H9 (cell line): ENCODE data around the gene DPM3. TPM values are rescaled to one million over a fixed set of nuclear protein-coding genes. Genes with fewer than 3 reads are reported as not detected.
"Not testable (repeated sequence)": the region's sequence is repeated elsewhere in the genome, so short reads cannot be mapped to it uniquely, and the experiment has no call there.

Source experiments
- DNase-seq: peaks from one replicate; pipeline ENCODE4 v3.0.0-alpha.2; 2017
- H2AFZ ChIP-seq: one replicate; pipeline ENCODE4 v1.6.1; 2013; ENCODE audit warnings: mild to moderate bottlenecking, low read length, control low read depth, moderate library complexity
- H2AK5ac ChIP-seq: 2 replicates; pipeline ENCODE4 v1.6.1; 2013; ENCODE audit warnings: low read length, control low read depth, mixed read lengths; ENCODE audit not compliant: insufficient read length
- H2BK120ac ChIP-seq: one replicate; pipeline ENCODE4 v1.6.1; 2013; ENCODE audit warnings: low read depth, mild to moderate bottlenecking, low read length, control low read depth, inconsistent platforms; ENCODE audit not compliant: poor library complexity, severe bottlenecking
- H2BK12ac ChIP-seq: 2 replicates; pipeline ENCODE4 v1.6.1; 2013; ENCODE audit warnings: low read length, control low read depth, mixed read lengths, low read depth; ENCODE audit not compliant: insufficient read length
- H2BK15ac ChIP-seq: 2 replicates; pipeline ENCODE4 v1.6.1; 2013; ENCODE audit warnings: low read depth, low read length, control low read depth
- H2BK20ac ChIP-seq: one replicate; pipeline ENCODE4 v1.6.1; 2013; ENCODE audit warnings: low read depth, mild to moderate bottlenecking, low read length, control low read depth, inconsistent platforms; ENCODE audit not compliant: poor library complexity, severe bottlenecking
- H2BK5ac ChIP-seq: 2 replicates; pipeline ENCODE4 v1.6.1; 2013; ENCODE audit warnings: low read length, control low read depth, mixed read lengths; ENCODE audit not compliant: insufficient read length
- H3K14ac ChIP-seq: 2 replicates; pipeline ENCODE4 v1.6.1; 2013; ENCODE audit warnings: low read length, control low read depth; ENCODE audit not compliant: insufficient read depth
- H3K18ac ChIP-seq: 2 replicates; pipeline ENCODE4 v1.6.1; 2013; ENCODE audit warnings: low read depth, mild to moderate bottlenecking, mixed read lengths, low read length, control low read depth; ENCODE audit not compliant: insufficient read length
- H3K23ac ChIP-seq: 2 replicates; pipeline ENCODE4 v1.6.1; 2013; ENCODE audit warnings: low read length, control low read depth, mixed read lengths, low read depth; ENCODE audit not compliant: insufficient read length
- H3K23me2 ChIP-seq: 2 replicates; pipeline ENCODE4 v1.6.1; 2013; ENCODE audit warnings: low read depth, mild to moderate bottlenecking, mixed read lengths, low read length, control low read depth; ENCODE audit not compliant: insufficient read length, poor library complexity, severe bottlenecking
- H3K27ac ChIP-seq: 2 replicates; pipeline ENCODE4 v1.5.1; 2013; ENCODE audit warnings: low read length, control low read depth, mixed read lengths, low read depth; ENCODE audit not compliant: insufficient read length
- H3K27me3 ChIP-seq: 2 replicates; pipeline ENCODE4 v1.6.1; 2013; ENCODE audit warnings: low read length, control low read depth, inconsistent platforms; ENCODE audit not compliant: insufficient read depth
- H3K4ac ChIP-seq: 2 replicates; pipeline ENCODE4 v1.6.1; 2013; ENCODE audit warnings: low read depth, mild to moderate bottlenecking, control low read depth, inconsistent platforms, low read length, moderate library complexity
- H3K4me1 ChIP-seq: 2 replicates; pipeline ENCODE4 v1.6.1; 2013; ENCODE audit warnings: low read length, control low read depth, inconsistent platforms; ENCODE audit not compliant: insufficient read depth
- H3K4me2 ChIP-seq: 2 replicates; pipeline ENCODE4 v1.6.1; 2013; ENCODE audit warnings: low read length, control low read depth, mixed read lengths; ENCODE audit not compliant: insufficient read length, insufficient read depth
- H3K56ac ChIP-seq: 2 replicates; pipeline ENCODE4 v1.6.1; 2013; ENCODE audit warnings: low read depth, mild to moderate bottlenecking, mixed read lengths, low read length, control low read depth; ENCODE audit not compliant: insufficient read length
- H3K79me1 ChIP-seq: 2 replicates; pipeline ENCODE4 v1.6.1; 2013; ENCODE audit warnings: low read depth, mild to moderate bottlenecking, moderate library complexity, low read length, control low read depth, inconsistent platforms; ENCODE audit not compliant: insufficient read depth, poor library complexity, severe bottlenecking
- H3K79me2 ChIP-seq: 2 replicates; pipeline ENCODE4 v1.6.1; 2013; ENCODE audit warnings: low read length, control low read depth, inconsistent platforms; ENCODE audit not compliant: insufficient read depth
- H3K9ac ChIP-seq: 2 replicates; pipeline ENCODE4 v1.6.1; 2013; ENCODE audit warnings: low read length, control low read depth, mixed read lengths; ENCODE audit not compliant: insufficient read length; ENCODE audit errors: extremely low read depth
- H3K9me3 ChIP-seq: one replicate; pipeline ENCODE4 v1.6.1; 2013; ENCODE audit warnings: low read depth, low read length, inconsistent platforms; ENCODE audit not compliant: control insufficient read depth
- H3T11ph ChIP-seq: one replicate; pipeline ENCODE4 v1.6.1; 2013; ENCODE audit warnings: mild to moderate bottlenecking, low read length, control low read depth, inconsistent platforms
- H4K20me1 ChIP-seq: one replicate; pipeline ENCODE4 v1.6.1; 2013; ENCODE audit not compliant: control insufficient read depth, insufficient read length, insufficient read depth
- H4K5ac ChIP-seq: 2 replicates; pipeline ENCODE4 v1.6.1; 2013; ENCODE audit warnings: low read depth, mild to moderate bottlenecking, mixed read lengths, low read length, control low read depth; ENCODE audit not compliant: insufficient read length
- H4K8ac ChIP-seq: replicated peaks from 2 replicates; pipeline ENCODE4 v1.6.1; 2013; ENCODE audit warnings: low read length, control low read depth, mixed read lengths, low read depth; ENCODE audit not compliant: insufficient read length
- H4K91ac ChIP-seq: 2 replicates; pipeline ENCODE4 v1.6.1; 2013; ENCODE audit warnings: low read depth, mild to moderate bottlenecking, moderate library complexity, mixed read lengths, low read length, control low read depth; ENCODE audit not compliant: insufficient read length
- H3K27ac Mint-ChIP-seq, 3 experiments: 2 replicates in 2 of 3; 3 replicates in 1 of 3; pipeline ENCODE4 v1.8.0; 2020 to 2021; ENCODE audit warnings: mixed read lengths in 3 of 3, mild to moderate bottlenecking in 1 of 3, moderate library complexity in 1 of 3
- H3K27me3 Mint-ChIP-seq: 2 replicates; pipeline ENCODE4 v1.8.0; 2021; ENCODE audit warnings: low read depth, mild to moderate bottlenecking, moderate library complexity, mixed read lengths
- H3K36me3 Mint-ChIP-seq, 3 experiments: 2 replicates in 2 of 3; 3 replicates in 1 of 3; pipeline ENCODE4 v1.8.0; 2020 to 2021; ENCODE audit warnings: low read depth in 3 of 3, mixed read lengths in 3 of 3; ENCODE audit not compliant: insufficient read depth in 1 of 3
- H3K4me1 Mint-ChIP-seq, 2 experiments: 2 replicates each; pipeline ENCODE4 v1.8.0; 2020; ENCODE audit warnings: mixed read lengths in 2 of 2
- H3K4me3 Mint-ChIP-seq, 2 experiments: 2 replicates in 1 of 2; 3 replicates in 1 of 2; pipeline ENCODE4 v1.8.0; 2020 to 2021; ENCODE audit warnings: mild to moderate bottlenecking in 2 of 2, mixed read lengths in 2 of 2, moderate library complexity in 1 of 2
- H3K9me3 Mint-ChIP-seq, 2 experiments: 2 replicates in 1 of 2; 3 replicates in 1 of 2; pipeline ENCODE4 v1.8.0; 2020; ENCODE audit warnings: mild to moderate bottlenecking in 2 of 2, mixed read lengths in 2 of 2, moderate library complexity in 1 of 2
- WGBS: extraction: QIAGEN DNeasy Blood & Tissue Kit; methylation state at CpG from one replicate; pipeline ENCODE4 v1.1.7; 2013; ENCODE audit warnings: missing lambda C conversion rate, low lambda C conversion rate, mixed read lengths; ENCODE audit not compliant: insufficient read length; ENCODE audit errors: extremely low coverage; 5-methylcytosine and 5-hydroxymethylcytosine counted together
- total RNA-seq: library from RNA; stranded (reverse); gene quantifications from 2 replicates; pipeline ENCODE4 v1.2.1, GENCODE V29; 2021

DPM3 gene
- total RNA-seq, 1 experiment from 2014 or later = 48.5 TPM

GRCh38 chr1:155163785-155164184, 23.5 kb upstream of the DPM3 start:
- not testable (repeated sequence) for H3K9me3 ChIP-seq, H3K27ac ChIP-seq, H4K5ac ChIP-seq, H3K4me2 ChIP-seq, H2BK5ac ChIP-seq, H2BK12ac ChIP-seq, H2BK15ac ChIP-seq, H3K56ac ChIP-seq, H3T11ph ChIP-seq, H3K27me3 ChIP-seq, H3K4me1 ChIP-seq, DNase-seq, H3K79me2 ChIP-seq, H4K91ac ChIP-seq, H3K18ac ChIP-seq, H3K36me3 Mint-ChIP-seq, H3K4ac ChIP-seq, H2BK20ac ChIP-seq, H2AK5ac ChIP-seq, H2BK120ac ChIP-seq, H3K9ac ChIP-seq, H3K23ac ChIP-seq, H2AFZ ChIP-seq, H3K27ac Mint-ChIP-seq, H4K20me1 ChIP-seq, H3K9me3 Mint-ChIP-seq, H4K8ac ChIP-seq, H3K79me1 ChIP-seq, H3K14ac ChIP-seq, H3K23me2 ChIP-seq
- WGBS = no CpG with 5 or more reads among the region's 4 CpGs
- Mint-ChIP-seq H3K4me3 (peak overlapping the region in 1 of 2 experiments; percentile 32; a peak in 1 of 5 replicates), H3K4me1 (peaks cover 5 to 18% of the 10 kb centered on the region in 2 experiments), H3K27me3 (peaks cover 17% of the 10 kb centered on the region)

GRCh38 chr1:155162631-155163030, 22.3 kb upstream of the DPM3 start:
- not testable (repeated sequence) for H4K20me1 ChIP-seq, H2AFZ ChIP-seq, H2AK5ac ChIP-seq, H3K27me3 ChIP-seq, H3K36me3 Mint-ChIP-seq, H2BK20ac ChIP-seq, H3K4me1 ChIP-seq, H3K14ac ChIP-seq, H3K4me3 Mint-ChIP-seq, H3K56ac ChIP-seq, H3K23me2 ChIP-seq, H4K5ac ChIP-seq, H2BK12ac ChIP-seq, H3K27ac Mint-ChIP-seq, H3K9ac ChIP-seq, DNase-seq, H3K23ac ChIP-seq, H3K79me2 ChIP-seq, H3K18ac ChIP-seq, H4K8ac ChIP-seq, H2BK5ac ChIP-seq, H3K4me2 ChIP-seq, H3K27ac ChIP-seq, H2BK120ac ChIP-seq, H4K91ac ChIP-seq, H3K4ac ChIP-seq, H3T11ph ChIP-seq, H3K9me3 Mint-ChIP-seq, H2BK15ac ChIP-seq, H3K79me1 ChIP-seq, H3K9me3 ChIP-seq
- WGBS = no CpG with 5 or more reads among the region's 6 CpGs
- Mint-ChIP-seq H3K27me3 (peaks cover 17% of the 10 kb centered on the region), H3K4me1 (peaks cover 4 to 18% of the 10 kb centered on the region in 2 experiments)
